DND-41 (cell line): Measurements from ENCODE around the gene FUBP3.

Experiments
- CTCF ChIP-seq: IDR thresholded peaks from 2 replicates; pipeline ENCODE4 v1.5.1; 2012; ENCODE audit warnings: borderline replicate concordance, low read length, moderate library complexity, mild to moderate bottlenecking; ENCODE audit not compliant: poor library complexity, severe bottlenecking; ENCODE audit errors: extremely low read depth
- EZH2 ChIP-seq: IDR thresholded peaks from 3 replicates; pipeline ENCODE4 v1.6.1; 2012; ENCODE audit warnings: borderline replicate concordance, low read depth, mild to moderate bottlenecking, moderate library complexity, low read length, inconsistent platforms; ENCODE audit not compliant: severe bottlenecking

- TF ChIP-seq CTCF (no peak), EZH2 (no peak)
Measured at GRCh38 chr9:130581766-130582165, 2.4 kb downstream of the FUBP3 start.
